Osteoblast (primary cell): ENCODE data around the gene ULK2. TPM values are rescaled to one million over a fixed set of nuclear protein-coding genes. Genes with fewer than 3 reads are reported as not detected.
"Not testable (repeated sequence)": the region's sequence is repeated elsewhere in the genome, so short reads cannot be mapped to it uniquely, and the experiment has no call there.

ENCODE experiments used
- DNase-seq: peaks from one replicate; pipeline ENCODE4 v3.0.0; 2011; ENCODE audit warnings: low spot score, mixed read lengths; ENCODE audit not compliant: insufficient read length; ENCODE audit errors: missing footprints
- H2AFZ ChIP-seq: 2 replicates; pipeline ENCODE4 v1.6.0; 2011; ENCODE audit warnings: mild to moderate bottlenecking, low read length
- H3K27ac ChIP-seq: 2 replicates; pipeline ENCODE4 v1.5.1; 2011; ENCODE audit warnings: mild to moderate bottlenecking, low read depth, low read length, moderate library complexity
- H3K27me3 ChIP-seq: 2 replicates; pipeline ENCODE4 v1.6.0; 2012; ENCODE audit warnings: mild to moderate bottlenecking, control low read depth, inconsistent platforms, low read length, moderate library complexity; ENCODE audit not compliant: insufficient read depth
- H3K36me3 ChIP-seq: 2 replicates; pipeline ENCODE4 v1.5.1; 2011; ENCODE audit warnings: mild to moderate bottlenecking, low read length, control low read depth, moderate library complexity; ENCODE audit not compliant: insufficient read depth
- H3K4me1 ChIP-seq: 2 replicates; pipeline ENCODE4 v1.5.1; 2011; ENCODE audit warnings: mild to moderate bottlenecking, low read length, control low read depth, moderate library complexity; ENCODE audit not compliant: insufficient read depth
- H3K4me2 ChIP-seq: 2 replicates; pipeline ENCODE4 v1.6.0; 2011; ENCODE audit warnings: mild to moderate bottlenecking, low read length; ENCODE audit not compliant: insufficient read depth
- H3K4me3 ChIP-seq: fragments of 200-600 bp; sonication (generic); 3 replicates; pipeline ENCODE4 v1.5.1; 2012; ENCODE audit warnings: mild to moderate bottlenecking, low read length, inconsistent platforms; ENCODE audit not compliant: insufficient read depth
- H3K79me2 ChIP-seq: 2 replicates; pipeline ENCODE4 v1.6.0; 2012; ENCODE audit warnings: mild to moderate bottlenecking, low read length, control low read depth, inconsistent platforms; ENCODE audit not compliant: insufficient read depth
- H3K9me3 ChIP-seq: 2 replicates; pipeline ENCODE4 v1.5.1; 2011; ENCODE audit warnings: low read depth, low read length, control low read depth
- H4K20me1 ChIP-seq: 2 replicates; pipeline ENCODE4 v1.6.0; 2012; ENCODE audit warnings: mild to moderate bottlenecking, low read length, control low read depth; ENCODE audit not compliant: insufficient read depth
- total RNA-seq: library from RNA; depleted of rRNA; stranded (reverse); fragments of >200 nt; gene quantifications from 2 replicates; pipeline ENCODE4 v1.2.3, GENCODE V29; 2012
- TF ChIP-seq, protein P1 (sequence below): IDR thresholded peaks from 2 replicates; pipeline ENCODE4 v1.5.1; 2011; ENCODE audit warnings: mild to moderate bottlenecking, low read depth, low read length, moderate library complexity; ENCODE audit errors: extremely low read depth

ULK2 gene
- total RNA-seq, 1 donor, result 27.5 TPM

DNA sequence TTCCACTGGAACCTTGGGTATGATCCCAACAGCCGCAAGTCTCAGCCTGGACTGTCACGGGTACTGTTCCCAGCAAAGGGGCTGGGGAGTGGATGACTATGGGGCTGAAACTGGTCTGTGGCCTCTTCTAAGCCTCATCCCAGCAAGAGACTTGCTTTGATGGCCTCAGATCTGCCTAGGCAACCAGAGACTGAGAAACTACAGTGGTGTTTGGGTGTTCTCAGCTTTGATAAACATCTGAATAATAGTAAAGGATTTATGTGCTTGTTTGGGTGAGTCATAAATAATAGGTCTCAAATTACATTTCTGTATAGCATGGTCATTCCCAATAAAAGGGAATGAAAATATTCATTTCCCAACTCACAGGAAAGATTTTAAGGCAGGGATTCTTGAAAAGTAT is 30.2 kb upstream of the ULK2 start:
- Histone ChIP-seq H3K36me3 (peaks cover 9% of the 10 kb centered on the region), H3K4me1 (peaks cover 14% of the 10 kb centered on the region), H2AFZ (no peak overlapping the region), H3K79me2 (no peaks in the 10 kb centered on the region), H3K9me3 (no peaks in the 10 kb centered on the region), H3K27me3 (no peaks in the 10 kb centered on the region), H3K27ac (peak overlapping the region; percentile 54), H4K20me1 (no peaks in the 10 kb centered on the region), H3K4me2 (no peak overlapping the region), H3K4me3 (no peak overlapping the region)
- DNase-seq, result no peak
- TF ChIP-seq, protein P1, sequence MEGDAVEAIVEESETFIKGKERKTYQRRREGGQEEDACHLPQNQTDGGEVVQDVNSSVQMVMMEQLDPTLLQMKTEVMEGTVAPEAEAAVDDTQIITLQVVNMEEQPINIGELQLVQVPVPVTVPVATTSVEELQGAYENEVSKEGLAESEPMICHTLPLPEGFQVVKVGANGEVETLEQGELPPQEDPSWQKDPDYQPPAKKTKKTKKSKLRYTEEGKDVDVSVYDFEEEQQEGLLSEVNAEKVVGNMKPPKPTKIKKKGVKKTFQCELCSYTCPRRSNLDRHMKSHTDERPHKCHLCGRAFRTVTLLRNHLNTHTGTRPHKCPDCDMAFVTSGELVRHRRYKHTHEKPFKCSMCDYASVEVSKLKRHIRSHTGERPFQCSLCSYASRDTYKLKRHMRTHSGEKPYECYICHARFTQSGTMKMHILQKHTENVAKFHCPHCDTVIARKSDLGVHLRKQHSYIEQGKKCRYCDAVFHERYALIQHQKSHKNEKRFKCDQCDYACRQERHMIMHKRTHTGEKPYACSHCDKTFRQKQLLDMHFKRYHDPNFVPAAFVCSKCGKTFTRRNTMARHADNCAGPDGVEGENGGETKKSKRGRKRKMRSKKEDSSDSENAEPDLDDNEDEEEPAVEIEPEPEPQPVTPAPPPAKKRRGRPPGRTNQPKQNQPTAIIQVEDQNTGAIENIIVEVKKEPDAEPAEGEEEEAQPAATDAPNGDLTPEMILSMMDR, result no peak

DNA sequence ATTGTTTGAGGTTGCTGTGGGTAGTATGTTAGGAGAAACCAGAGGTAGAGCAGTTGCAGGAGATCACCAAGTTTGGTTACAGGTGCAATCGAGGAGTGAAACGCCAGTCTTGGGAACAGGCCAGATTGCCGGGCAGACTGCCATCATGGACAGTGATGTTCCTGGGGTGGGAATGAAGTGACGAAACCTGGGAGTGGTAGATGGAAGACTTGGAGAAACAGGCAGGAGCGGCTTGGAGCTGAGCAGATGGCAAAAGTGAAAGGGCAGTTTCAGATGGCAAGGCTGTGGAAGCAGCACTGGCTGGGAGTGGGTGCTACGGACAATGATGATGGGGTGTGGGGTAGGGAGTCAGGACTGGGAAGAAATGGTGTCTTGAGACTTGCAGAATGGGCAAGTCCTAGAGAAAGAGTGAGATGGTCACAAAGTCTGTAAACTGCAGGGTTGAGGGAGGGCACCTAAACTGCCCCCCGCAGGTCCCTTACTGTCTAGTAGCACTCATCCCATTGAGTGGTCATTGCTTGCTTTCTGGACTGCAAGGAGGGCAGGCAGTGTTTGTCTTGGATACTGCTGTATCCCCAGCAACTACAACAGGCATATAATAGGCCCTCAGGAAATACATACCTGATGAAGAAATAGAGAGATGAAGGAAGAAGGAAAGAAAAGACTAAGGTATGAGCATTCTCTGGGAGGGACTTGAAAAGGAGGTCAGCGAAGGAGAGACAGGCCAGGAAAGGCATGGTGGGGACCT is 29.5 kb upstream of the ULK2 start:
- TF ChIP-seq, protein P1, result no peak
- H2AFZ ChIP-seq, result no peak overlapping the region
- H3K4me3 ChIP-seq, result no peak overlapping the region
- no peak overlapping the region for H3K4me2 ChIP-seq
- no peaks in the 10 kb centered on the region for H3K9me3 ChIP-seq
- peaks cover 9% of the 10 kb centered on the region for H3K36me3 ChIP-seq
- no peak for DNase-seq
- peak overlapping the region; percentile 54 for H3K27ac ChIP-seq
- H3K27me3 ChIP-seq, result no peaks in the 10 kb centered on the region
- H3K4me1 ChIP-seq, result peaks cover 13% of the 10 kb centered on the region
- no peaks in the 10 kb centered on the region for H4K20me1 ChIP-seq
- H3K79me2 ChIP-seq, result no peaks in the 10 kb centered on the region

- Histone ChIP-seq H3K27ac (no peak overlapping the region), H3K9me3 (no peaks in the 10 kb centered on the region), H3K79me2 (no peaks in the 10 kb centered on the region), H4K20me1 (no peaks in the 10 kb centered on the region), H3K4me3 (no peak overlapping the region), H3K4me1 (peaks cover 13% of the 10 kb centered on the region), H2AFZ (no peak overlapping the region), H3K27me3 (no peaks in the 10 kb centered on the region), H3K4me2 (no peak overlapping the region), H3K36me3 (peaks cover 9% of the 10 kb centered on the region)
- TF ChIP-seq, protein P1, result no peak
- no peak for DNase-seq
Observed at GRCh38 chr17:19896679-19897078, 28.9 kb upstream of the ULK2 start.

- not testable (repeated sequence) for H3K9me3 ChIP-seq, H3K36me3 ChIP-seq, H3K4me1 ChIP-seq, H3K4me3 ChIP-seq, H3K4me2 ChIP-seq, H3K79me2 ChIP-seq, H2AFZ ChIP-seq, H4K20me1 ChIP-seq, H3K27ac ChIP-seq, H3K27me3 ChIP-seq, DNase-seq
Observed at GRCh38 chr17:19890554-19890953, 22.8 kb upstream of the ULK2 start.

- not testable (repeated sequence) for H3K4me3 ChIP-seq, DNase-seq, H2AFZ ChIP-seq, H4K20me1 ChIP-seq, H3K27ac ChIP-seq, H3K36me3 ChIP-seq, H3K4me1 ChIP-seq, H3K4me2 ChIP-seq, H3K27me3 ChIP-seq, H3K9me3 ChIP-seq, H3K79me2 ChIP-seq
Observed at GRCh38 chr17:19890001-19890400, 22.3 kb upstream of the ULK2 start.
